HuH-7.5 (cell line): ENCODE results near the gene RNF213.
"Not testable (repeated sequence)": the region's sequence is repeated elsewhere in the genome, so short reads cannot be mapped to it uniquely, and the experiment has no call there.

Experiments used
- DNase-seq: peaks from one replicate; pipeline ENCODE4 v3.0.0; 2011; ENCODE audit warnings: low spot score

RNF213 gene

GRCh38 chr17:80320496-80320895, 59.8 kb downstream of the RNF213 start:
- no peak for DNase-seq

GRCh38 chr17:80322864-80323263, 62.2 kb downstream of the RNF213 start:
- no peak for DNase-seq

DNA sequence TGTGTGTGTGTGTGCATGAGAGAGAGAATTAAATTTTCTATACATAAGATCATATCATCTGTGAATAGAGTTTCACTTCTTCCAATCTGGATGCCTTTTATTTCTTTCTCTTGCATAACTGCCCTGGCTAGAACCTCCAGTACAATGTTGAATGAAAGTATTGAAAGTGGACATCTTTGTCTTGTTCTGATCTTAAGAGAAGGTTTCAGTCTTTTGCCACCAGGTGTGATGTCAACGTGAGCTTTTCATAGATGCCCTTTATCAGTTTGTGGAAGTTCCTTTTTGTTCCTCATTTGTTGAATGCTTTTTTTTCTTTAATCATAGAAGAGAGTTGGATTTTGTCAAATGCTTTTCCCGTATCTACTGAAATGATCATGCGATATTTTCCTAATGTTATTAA, 63.3 kb downstream of the RNF213 start:
- DNase-seq = no peak

DNA sequence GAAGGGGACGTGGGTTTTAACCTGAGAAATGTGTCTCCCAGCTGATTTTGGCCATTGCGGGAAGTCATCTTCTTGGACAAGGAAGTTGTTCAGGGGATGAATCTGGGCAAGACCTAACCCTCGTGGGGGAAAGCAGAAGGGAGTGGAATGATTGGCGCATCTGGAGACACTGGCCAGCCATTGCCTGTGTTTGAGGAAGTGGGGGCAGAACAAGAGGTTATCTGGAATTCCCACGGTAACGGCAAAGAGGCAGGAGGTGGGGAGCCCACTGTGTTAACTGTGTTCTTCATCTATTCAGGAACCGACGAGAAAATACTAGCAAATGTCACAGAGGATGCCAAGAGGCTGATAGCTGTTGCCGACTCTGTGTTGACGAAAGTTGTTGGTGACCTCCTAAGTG, 66.9 kb downstream of the RNF213 start:
- DNase-seq = no peak

DNA sequence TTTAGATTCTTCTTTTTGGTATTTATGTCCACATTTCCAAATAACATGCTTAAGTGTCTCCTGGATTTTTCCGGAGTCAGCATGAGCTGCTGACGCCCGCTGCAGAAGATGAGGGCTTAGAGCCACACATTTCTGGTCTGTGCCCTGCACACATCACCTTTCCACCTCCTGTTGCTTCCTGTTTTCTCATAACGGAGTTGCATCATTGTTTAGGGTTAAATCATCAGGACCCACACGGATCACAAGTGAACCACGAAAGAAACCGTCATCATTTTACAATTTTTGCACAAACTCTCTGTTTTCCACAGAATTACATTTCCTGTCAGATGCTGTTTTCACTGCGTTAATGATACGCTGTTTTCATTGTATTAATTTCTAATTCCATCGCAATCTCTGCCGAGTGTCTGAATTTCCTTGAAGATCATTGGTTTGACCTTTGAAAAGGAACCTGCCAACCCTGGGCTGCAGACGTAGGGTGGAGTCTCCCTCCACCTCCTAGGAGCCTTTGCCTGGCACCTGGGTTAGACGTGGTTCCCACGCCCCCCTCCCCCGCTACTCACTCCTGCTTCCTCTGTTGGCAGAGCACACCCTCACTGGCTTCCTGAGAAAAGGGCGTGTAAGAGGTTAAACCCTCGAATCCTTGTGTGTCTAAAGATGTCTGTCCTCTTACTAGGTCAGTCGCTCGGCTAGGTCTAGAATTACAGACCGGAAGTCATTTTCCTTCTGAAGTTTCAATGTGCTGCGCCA, 68.2 kb downstream of the RNF213 start:
- DNase-seq = no peak

DNA sequence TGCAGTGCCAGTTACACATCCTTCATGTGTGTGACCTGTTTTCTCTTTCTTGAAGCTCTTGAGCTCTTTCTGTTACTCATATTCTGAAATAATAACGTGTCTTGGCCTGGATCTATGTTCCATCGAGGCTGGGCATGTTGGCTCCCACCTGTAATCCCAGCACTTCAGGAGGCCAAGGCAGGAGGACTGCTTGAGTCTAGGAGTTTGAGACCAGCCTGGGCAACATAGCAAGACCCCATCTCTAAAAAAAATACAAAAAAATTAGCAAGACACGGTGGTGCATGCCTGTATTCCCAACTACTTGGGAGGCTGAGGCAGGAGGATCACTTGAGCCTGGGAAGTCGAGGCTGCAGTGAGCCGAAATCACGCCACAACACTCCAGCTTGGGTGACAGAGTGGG, 68.8 kb downstream of the RNF213 start:
- not testable (repeated sequence) for DNase-seq

DNA sequence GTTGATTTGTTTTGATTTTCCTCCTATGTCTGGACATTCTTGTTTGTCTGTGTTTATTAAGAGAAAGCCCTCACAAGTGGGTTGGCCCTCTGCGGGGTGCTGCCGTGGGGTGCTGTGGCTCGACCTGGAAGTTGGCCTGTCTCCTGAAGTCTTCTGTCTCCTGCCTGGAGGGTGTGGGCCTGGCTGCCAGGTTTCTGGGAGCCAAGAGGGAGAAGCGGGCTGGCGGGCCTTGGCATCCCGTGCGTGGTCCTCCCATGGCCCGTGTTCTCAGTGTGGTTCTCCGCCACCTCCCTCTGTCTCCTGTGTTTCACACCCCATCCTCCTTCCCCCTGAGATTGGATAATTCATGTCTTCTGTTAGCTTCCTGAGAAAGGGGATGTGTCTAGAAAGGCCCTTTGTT, 69.6 kb downstream of the RNF213 start:
- DNase-seq = no peak

DNA sequence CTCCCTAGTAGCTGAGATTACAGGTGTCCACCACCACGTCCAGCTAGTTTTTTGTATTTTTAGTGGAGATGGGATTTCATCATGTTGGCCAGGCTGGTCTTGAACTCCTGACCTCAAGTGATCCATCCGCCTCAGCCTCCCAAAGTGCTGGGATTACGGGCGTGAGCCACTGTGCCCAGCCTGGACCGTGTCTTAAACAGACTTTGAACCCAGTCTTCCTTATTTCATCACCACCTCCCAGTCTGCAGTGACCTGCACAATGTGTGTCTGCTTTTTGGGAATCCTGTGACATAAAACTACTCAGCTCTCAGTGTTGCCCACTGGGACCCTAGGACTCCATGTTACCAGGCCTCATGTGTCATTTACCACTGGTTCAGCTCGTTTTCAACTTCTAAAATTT, 70.3 kb downstream of the RNF213 start:
- DNase-seq = not testable (repeated sequence)

DNA sequence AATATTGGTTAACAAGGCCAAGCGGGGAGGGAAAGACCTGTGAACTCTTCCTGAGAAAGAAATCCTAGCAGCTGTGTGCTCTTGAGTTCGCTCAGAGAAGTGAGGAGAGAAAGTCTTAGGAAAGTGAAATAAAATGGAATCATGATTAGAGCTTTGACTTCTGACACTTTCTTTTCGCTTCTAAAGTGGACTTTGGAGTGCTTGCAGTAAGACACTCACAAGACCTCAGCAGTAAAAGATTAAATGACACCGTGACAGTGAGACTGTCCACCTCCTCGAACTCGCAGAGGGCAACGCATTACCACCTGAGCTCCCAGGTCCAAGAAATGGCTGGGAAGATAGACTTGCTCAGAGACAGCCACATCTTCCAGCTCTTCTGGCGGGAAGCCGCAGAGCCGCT, 71.2 kb downstream of the RNF213 start:
- DNase-seq = no peak

- no peak for DNase-seq
Observed at GRCh38 chr17:80337195-80337895, 76.7 kb downstream of the RNF213 start.

- no peak for DNase-seq
Observed at GRCh38 chr17:80339118-80339517, 78.5 kb downstream of the RNF213 start.

GRCh38 chr17:80339731-80340456, 79.2 kb downstream of the RNF213 start:
- no peak for DNase-seq

- DNase-seq = no peak
Observed at GRCh38 chr17:80345321-80345720, 84.7 kb downstream of the RNF213 start.

DNA sequence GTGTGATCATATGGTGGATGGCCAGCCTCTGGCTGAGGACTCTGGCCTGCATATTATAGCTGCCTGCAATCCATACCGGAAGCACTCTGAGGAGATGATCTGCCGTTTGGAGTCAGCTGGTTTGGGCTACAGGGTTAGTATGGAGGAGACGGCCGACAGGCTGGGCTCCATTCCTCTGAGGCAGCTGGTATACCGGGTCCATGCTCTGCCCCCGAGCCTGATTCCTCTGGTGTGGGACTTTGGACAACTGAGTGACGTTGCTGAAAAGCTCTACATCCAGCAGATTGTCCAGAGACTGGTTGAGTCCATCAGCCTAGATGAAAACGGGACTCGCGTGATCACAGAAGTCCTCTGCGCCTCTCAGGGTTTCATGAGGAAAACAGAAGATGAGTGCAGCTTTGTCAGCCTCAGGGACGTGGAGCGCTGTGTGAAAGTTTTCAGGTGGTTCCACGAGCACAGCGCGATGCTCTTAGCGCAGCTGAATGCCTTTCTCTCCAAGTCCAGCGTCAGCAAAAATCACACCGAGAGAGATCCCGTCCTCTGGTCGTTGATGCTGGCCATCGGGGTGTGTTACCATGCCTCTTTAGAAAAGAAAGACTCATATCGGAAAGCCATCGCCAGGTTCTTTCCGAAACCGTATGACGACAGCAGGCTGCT, 85.3 kb downstream of the RNF213 start:
- DNase-seq = no peak

GRCh38 chr17:80346498-80347275, 86.0 kb downstream of the RNF213 start:
- DNase-seq = no peak

- no peak for DNase-seq
Observed at GRCh38 chr17:80347536-80347935, 86.9 kb downstream of the RNF213 start.

DNA sequence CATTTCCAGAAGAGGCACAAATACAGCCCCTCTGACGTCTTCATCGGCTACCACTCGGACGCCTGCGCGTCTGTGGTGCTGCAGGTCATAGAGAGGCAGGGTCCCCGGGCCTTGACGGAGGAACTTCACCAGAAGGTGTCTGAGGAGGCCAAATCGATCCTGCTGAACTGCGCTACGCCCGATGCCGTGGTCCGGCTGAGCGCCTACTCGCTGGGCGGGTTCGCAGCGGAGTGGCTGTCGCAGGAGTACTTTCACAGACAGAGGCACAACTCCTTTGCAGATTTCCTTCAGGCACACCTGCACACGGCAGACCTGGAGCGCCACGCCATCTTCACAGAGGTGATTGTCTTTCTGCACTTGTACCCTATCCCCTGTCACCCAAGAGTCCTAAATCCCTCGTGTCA, 87.3 kb downstream of the RNF213 start:
- no peak for DNase-seq

DNA sequence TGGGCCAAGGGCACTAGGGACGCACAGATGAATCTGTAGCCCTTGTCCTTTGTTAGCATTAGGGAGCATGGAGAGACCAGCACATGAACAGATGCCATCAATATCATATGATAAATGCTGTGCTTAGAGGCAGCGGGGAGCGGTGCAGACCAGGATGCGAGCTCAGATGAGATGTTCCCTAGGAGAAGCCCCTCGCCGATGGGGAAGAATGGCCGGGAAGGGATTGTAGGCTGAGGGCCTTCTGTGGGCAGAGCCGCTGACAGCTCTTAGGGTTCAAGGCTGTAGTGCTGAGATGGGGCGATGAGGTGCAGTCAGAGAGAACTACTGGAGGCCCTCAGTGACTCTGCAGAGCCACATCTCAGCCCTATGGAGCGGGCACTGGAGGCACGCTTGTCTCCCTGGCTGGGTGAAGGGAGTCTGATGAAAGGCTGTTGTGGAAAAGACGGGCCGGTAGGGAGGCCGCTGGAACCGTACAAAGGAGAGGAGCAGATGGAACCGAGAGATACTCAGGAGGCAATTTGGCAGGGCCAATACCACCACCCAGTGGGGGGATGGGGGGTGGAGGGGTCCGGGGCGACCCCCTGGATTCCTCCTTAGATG, 88.0 kb downstream of the RNF213 start:
- no peak for DNase-seq

- no peak for DNase-seq
Observed at GRCh38 chr17:80349151-80349651, 88.5 kb downstream of the RNF213 start.

DNA sequence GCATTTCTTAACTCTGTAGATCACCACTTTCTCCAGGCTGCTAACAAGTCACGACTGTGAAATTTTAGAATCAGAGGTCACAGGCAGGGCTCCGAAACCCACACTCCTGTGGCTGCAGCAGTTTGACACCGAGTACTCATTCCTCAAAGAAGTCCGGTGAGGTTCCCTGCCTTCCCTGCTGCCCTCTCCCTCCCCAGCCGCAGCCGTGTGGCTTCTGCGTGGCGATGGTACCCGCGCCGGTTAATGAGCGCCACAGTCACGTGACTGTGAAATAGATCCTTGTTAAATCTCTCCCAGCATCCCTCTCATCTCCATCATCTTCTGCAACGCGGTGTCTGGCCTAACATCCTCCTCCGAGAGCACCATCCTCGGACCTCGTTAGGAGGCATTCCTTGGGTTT, 89.1 kb downstream of the RNF213 start:
- DNase-seq = no peak

GRCh38 chr17:80352216-80352895, 91.7 kb downstream of the RNF213 start:
- no peak for DNase-seq
